Activated T-cell treated with anti-CD3 and anti-CD28 coated beads, Interleukin-2, amount 50 U/mL, for 4 hours (primary cell): ENCODE measurements around the gene MAMDC4. TPM values are rescaled to one million over a fixed set of nuclear protein-coding genes. Genes with fewer than 3 reads are reported as not detected.

Experiments used
- ATAC-seq, 2 donors: fragments of 200-7000 bp; cut with Tn5 transposase; one replicate each; pipeline ENCODE4 v1.10.0; 2021
- DNase-seq: peaks from one replicate; pipeline ENCODE4 v3.0.0-alpha.2; 2020
- H3K27me3 Mint-ChIP-seq: one replicate; pipeline ENCODE4 v1.8.0; 2021; ENCODE audit warnings: low read depth, mixed read lengths
- H3K36me3 Mint-ChIP-seq: one replicate; pipeline ENCODE4 v1.8.0; 2022; ENCODE audit warnings: mixed read lengths; ENCODE audit not compliant: insufficient read depth
- H3K4me1 Mint-ChIP-seq: one replicate; pipeline ENCODE4 v1.8.0; 2021; ENCODE audit warnings: low read depth, mixed read lengths
- H3K4me3 Mint-ChIP-seq: one replicate; pipeline ENCODE4 v1.8.0; 2021; ENCODE audit warnings: mild to moderate bottlenecking, moderate library complexity, mixed read lengths
- H3K9me3 Mint-ChIP-seq: one replicate; pipeline ENCODE4 v1.8.0; 2021; ENCODE audit warnings: mixed read lengths
- total RNA-seq, 3 donors: library from RNA; stranded (reverse); gene quantifications; one replicate each; pipeline ENCODE4 v1.2.1, GENCODE V29; 2021

Gene MAMDC4
- total RNA-seq, 3 donors from 2014 or later = 10.7 to 13.9 (median 11.0) TPM

GRCh38 chr9:136820971-136821825 lies 30.9 kb upstream of the MAMDC4 start:
- no peak for DNase-seq
- Mint-ChIP-seq H3K4me1 (peaks cover 3% of the 10 kb centered on the region), H3K36me3 (peaks cover 13% of the 10 kb centered on the region), H3K9me3 (no peaks in the 10 kb centered on the region), H3K27me3 (no peaks in the 10 kb centered on the region), H3K4me3 (no peak overlapping the region)
- peak in 1 of 2 donors; percentile 23 for ATAC-seq

- H3K27me3 Mint-ChIP-seq = no peaks in the 10 kb centered on the region
- no peak for ATAC-seq
- no peak overlapping the region for H3K4me3 Mint-ChIP-seq
- DNase-seq = no peak
- peaks cover 11% of the 10 kb centered on the region for H3K36me3 Mint-ChIP-seq
- H3K9me3 Mint-ChIP-seq = no peaks in the 10 kb centered on the region
- H3K4me1 Mint-ChIP-seq = peaks cover 3% of the 10 kb centered on the region
These were observed 30.2 kb upstream of the MAMDC4 start for GRCh38 chr9:136821826-136822544.

DNA sequence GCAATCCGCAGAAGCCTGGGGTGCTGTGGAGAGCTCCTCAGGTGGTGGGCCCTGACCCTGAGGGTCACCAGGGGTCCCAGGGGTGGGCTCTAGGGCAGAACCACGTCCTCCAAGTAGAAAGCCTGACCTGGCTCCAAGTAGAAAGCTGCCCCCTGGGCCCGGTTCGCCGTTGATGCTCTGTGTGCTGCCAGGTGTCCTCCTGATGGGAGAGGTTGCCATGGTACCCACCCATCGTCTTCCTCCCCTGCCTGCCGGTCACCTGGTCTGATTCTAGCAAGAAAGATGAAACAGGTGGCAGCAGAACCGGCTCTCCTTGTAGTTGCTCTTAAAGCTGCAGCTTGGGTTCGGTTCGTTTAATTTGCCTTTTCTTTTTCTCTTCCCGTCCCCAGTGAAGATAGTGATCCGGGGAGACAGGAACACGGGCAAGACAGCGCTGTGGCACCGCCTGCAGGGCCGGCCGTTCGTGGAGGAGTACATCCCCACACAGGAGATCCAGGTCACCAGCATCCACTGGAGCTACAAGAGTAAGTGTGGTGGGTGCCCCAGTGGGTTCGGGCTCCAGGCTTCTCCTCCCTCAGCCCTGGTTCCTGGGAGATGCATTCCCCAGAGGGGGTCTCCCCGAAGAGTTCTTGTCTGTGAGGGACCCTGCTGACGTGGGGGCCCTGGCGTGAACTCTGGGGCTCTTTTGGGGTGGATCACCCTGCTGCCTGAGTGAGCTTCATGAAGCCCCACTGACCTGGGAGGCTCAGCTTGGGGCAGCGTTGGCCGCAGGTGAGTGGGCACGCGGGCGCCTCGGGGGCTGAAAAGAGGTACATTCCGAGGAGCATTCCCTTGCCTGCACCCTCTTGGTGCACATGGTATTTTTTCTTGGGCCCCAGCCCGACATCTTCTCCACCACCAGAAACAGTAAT lies 28.8 kb upstream of the MAMDC4 start:
- H3K4me1 Mint-ChIP-seq = peaks cover 3% of the 10 kb centered on the region
- no peaks in the 10 kb centered on the region for H3K27me3 Mint-ChIP-seq
- ATAC-seq = no peak
- H3K36me3 Mint-ChIP-seq = peaks cover 10% of the 10 kb centered on the region
- no peak overlapping the region for H3K4me3 Mint-ChIP-seq
- H3K9me3 Mint-ChIP-seq = no peaks in the 10 kb centered on the region
- DNase-seq = no peak

DNA sequence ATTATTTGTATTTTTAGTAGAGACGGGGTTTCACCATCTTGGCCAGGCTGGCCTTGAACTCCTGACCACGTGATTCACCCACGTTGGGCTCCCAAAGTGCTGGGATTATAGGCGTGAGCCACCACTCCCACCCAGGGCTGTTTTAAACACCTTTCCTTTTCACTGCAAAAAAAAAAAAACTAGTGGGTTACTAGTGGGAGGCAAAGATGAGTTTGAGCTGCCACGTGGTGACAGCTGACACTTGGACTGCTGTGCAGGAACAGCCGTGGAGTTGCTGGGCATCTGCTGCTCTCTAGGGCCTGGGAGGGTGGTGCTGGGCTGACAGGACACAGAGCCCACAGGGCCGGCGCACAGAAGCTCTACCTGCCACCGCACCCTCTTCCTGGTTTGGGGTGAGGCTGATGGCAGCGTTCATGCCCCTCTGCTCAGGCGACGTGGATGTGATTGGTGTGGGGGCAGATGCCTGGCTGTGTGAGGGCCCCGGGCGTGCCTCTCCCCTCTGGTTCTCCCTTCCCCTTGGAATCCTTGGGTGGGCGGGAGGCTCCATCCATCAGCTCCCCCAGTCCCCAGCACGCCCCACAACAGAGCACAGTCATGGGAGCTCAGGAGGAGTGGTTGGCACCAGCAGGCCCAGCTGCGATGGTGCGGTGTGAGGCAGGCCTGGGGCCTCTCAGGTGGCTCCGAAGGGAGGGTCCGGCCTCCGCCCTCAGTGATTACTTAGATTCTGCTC lies 27.5 kb upstream of the MAMDC4 start:
- no peak for ATAC-seq
- Mint-ChIP-seq H3K4me1 (peaks cover 3% of the 10 kb centered on the region), H3K9me3 (no peaks in the 10 kb centered on the region), H3K27me3 (no peaks in the 10 kb centered on the region), H3K36me3 (peaks cover 15% of the 10 kb centered on the region), H3K4me3 (no peak overlapping the region)
- DNase-seq = no peak

GRCh38 chr9:136825295-136826187 lies 26.6 kb upstream of the MAMDC4 start:
- H3K36me3 Mint-ChIP-seq = peaks cover 16% of the 10 kb centered on the region
- no peaks in the 10 kb centered on the region for H3K27me3 Mint-ChIP-seq
- peaks cover 3% of the 10 kb centered on the region for H3K4me1 Mint-ChIP-seq
- H3K9me3 Mint-ChIP-seq = no peaks in the 10 kb centered on the region
- H3K4me3 Mint-ChIP-seq = no peak overlapping the region
- ATAC-seq (no peak), DNase-seq (no peak)

- ATAC-seq = no peak
- no peak for DNase-seq
- H3K36me3 Mint-ChIP-seq = peaks cover 13% of the 10 kb centered on the region
- no peaks in the 10 kb centered on the region for H3K9me3 Mint-ChIP-seq
- peaks cover under 1% of the 10 kb centered on the region for H3K4me1 Mint-ChIP-seq
- H3K27me3 Mint-ChIP-seq = no peaks in the 10 kb centered on the region
- H3K4me3 Mint-ChIP-seq = no peak overlapping the region
These were observed 26.0 kb upstream of the MAMDC4 start for GRCh38 chr9:136826188-136826541.

GRCh38 chr9:136826703-136827582 lies 25.2 kb upstream of the MAMDC4 start:
- Mint-ChIP-seq H3K4me1 (no peaks in the 10 kb centered on the region), H3K4me3 (no peak overlapping the region), H3K27me3 (no peaks in the 10 kb centered on the region), H3K36me3 (peaks cover 13% of the 10 kb centered on the region), H3K9me3 (no peaks in the 10 kb centered on the region)
- no peak for DNase-seq
- ATAC-seq = no peak

DNA sequence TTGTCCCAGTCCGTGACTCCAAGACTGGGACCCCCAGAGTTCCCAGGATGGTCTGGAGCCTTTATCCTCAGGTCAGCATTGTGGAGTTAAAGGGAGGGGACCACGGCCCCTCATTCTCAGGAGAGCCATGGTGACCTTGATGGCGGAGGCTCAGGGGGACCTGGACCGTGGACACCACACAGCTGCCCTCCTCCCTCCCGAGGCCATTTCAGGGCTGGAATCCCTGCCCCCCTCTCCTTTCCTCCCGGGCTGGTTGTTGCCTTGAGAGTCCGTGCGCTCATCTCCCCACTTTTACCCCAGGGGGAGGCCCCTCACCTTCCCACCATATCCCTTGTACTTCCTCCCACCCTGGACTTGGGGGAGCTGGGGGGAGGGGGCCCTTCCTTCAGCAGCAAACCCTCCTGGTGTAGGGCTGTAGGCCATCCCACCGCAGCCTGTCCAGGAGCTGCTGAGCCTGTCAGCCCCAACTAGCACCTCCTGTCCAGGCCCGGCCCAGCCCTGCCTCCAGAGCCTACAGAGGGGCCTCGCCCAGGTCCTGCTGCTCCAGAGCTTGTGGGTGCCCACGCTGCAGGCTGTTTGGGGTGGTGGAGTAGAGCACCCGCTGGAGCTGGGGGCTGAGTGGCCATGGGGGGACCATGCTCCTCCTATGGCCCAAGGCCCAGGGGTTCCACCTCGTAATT lies 24.2 kb upstream of the MAMDC4 start:
- no peak for ATAC-seq
- H3K36me3 Mint-ChIP-seq = peaks cover 18% of the 10 kb centered on the region
- no peaks in the 10 kb centered on the region for H3K27me3 Mint-ChIP-seq
- no peaks in the 10 kb centered on the region for H3K9me3 Mint-ChIP-seq
- no peaks in the 10 kb centered on the region for H3K4me1 Mint-ChIP-seq
- no peak overlapping the region for H3K4me3 Mint-ChIP-seq
- DNase-seq = no peak

- Mint-ChIP-seq H3K9me3 (no peaks in the 10 kb centered on the region), H3K4me3 (no peak overlapping the region), H3K36me3 (peaks cover 15% of the 10 kb centered on the region), H3K27me3 (no peaks in the 10 kb centered on the region), H3K4me1 (no peaks in the 10 kb centered on the region)
- no peak for DNase-seq
- ATAC-seq = no peak
These were observed 23.5 kb upstream of the MAMDC4 start for GRCh38 chr9:136828474-136829140.

DNA sequence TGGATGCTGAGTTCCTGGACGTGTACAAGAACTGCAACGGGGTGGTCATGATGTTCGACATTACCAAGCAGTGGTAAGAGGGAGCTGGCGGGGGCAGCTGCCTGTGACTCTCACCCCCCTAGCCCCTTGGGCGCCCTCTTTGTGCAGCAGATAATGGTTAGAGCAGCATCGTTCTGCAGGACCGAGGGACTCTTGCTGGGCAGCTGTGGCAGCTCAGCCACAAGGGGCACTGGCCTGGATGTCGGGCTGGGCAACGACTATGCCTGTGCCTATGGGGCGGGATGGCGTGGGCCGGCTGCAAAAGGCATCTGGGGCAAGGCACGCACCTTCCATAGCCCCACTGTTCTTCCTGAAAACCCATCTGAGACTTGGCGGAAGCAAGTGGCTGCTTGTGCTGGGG lies 22.7 kb upstream of the MAMDC4 start:
- Mint-ChIP-seq H3K4me3 (no peak overlapping the region), H3K36me3 (peaks cover 15% of the 10 kb centered on the region), H3K27me3 (no peaks in the 10 kb centered on the region), H3K9me3 (no peaks in the 10 kb centered on the region), H3K4me1 (no peaks in the 10 kb centered on the region)
- DNase-seq (no peak), ATAC-seq (no peak)

DNA sequence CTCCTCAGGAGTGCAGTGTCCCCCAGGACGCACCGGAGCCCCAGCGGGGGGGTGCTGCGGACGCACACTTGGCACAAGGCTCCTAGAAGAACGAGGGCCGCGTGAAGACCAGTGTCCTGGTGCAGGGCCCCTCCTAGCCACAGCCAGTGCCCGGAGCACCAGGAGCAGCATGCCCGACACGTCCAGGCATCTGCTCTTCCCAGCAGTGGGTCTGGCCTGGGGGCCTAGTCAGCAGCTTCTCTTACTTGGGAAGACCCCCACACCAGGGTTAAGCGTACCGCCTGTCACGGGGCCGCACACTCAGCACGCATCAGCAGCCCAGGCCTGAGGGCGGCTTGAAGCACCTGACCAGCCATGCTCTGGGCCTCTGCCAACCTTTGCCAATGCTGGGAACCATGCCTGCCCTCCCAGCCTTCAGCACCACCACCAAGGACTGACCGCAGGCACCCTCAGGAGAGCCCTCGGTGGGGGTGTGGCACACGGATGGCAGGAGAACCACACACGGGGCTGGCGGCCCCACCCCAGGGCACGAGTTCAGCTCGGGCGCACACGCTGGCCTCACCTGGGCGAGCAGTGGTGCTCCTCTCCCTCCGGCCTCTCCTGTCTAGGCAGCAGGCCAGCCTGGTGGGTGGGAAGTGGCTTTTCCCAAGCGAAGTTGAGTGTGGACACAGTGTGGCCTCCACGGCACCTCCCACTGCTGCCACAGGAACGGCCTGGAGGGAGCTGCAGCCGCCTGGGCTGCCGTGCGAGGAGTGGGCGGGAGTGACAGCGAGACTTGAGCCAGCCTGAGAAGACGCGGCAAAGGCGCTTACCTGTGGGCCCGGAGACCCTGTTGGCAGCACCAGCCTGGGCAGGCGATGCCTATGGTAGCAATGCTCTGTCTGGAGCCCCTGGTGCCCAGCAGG lies 21.9 kb upstream of the MAMDC4 start:
- no peak for ATAC-seq
- Mint-ChIP-seq H3K4me3 (no peak overlapping the region), H3K9me3 (no peaks in the 10 kb centered on the region), H3K27me3 (no peaks in the 10 kb centered on the region), H3K36me3 (peaks cover 15% of the 10 kb centered on the region), H3K4me1 (no peaks in the 10 kb centered on the region)
- DNase-seq = no peak
